Gastroesophageal sphincter (tissue), 4 donors: ENCODE measurements around the gene IQGAP2. TPM values are rescaled to one million over a fixed set of nuclear protein-coding genes. Genes with fewer than 3 reads are reported as not detected.

Experiments
- ATAC-seq: fragments of 150-250 bp; one replicate; pipeline ENCODE4 v1.9.1; 2016; ENCODE audit warnings: mild to moderate bottlenecking, moderate library complexity
- H3K27ac ChIP-seq, 4 donors: fragments of 200-600 bp; sonication (generic) in 3 of 4; 1 replicate in 3 of 4; 2 replicates in 1 of 4; pipeline ENCODE4 v1.5.1; 2016 to 2019
- H3K27me3 ChIP-seq: fragments of 200-600 bp; sonication (generic); one replicate; pipeline ENCODE4 v1.5.1; 2019
- H3K36me3 ChIP-seq, 2 donors: fragments of 200-600 bp; sonication (generic); one replicate each; pipeline ENCODE4 v1.5.1; 2019; ENCODE audit warnings: control low read depth in 1 of 2
- H3K4me1 ChIP-seq, 3 donors: fragments of 200-600 bp; sonication (generic); 1 replicate in 2 of 3; 2 replicates in 1 of 3; pipeline ENCODE4 v1.5.1; 2016 to 2019; ENCODE audit warnings: control low read depth in 2 of 3
- H3K4me3 ChIP-seq, 2 donors: fragments of 200-600 bp; sonication (generic); one replicate each; pipeline ENCODE4 v1.5.1; 2019; ENCODE audit warnings: mild to moderate bottlenecking in 1 of 2, moderate library complexity in 1 of 2
- H3K9me3 ChIP-seq, 3 donors: fragments of 200-600 bp; sonication (generic); one replicate each; pipeline ENCODE4 v1.5.1; 2017 to 2019; ENCODE audit warnings: control low read depth in 2 of 3
- EP300 ChIP-seq: sonication (generic); formaldehyde crosslinking; IDR thresholded peaks from one replicate; pipeline ENCODE4 v1.6.1; 2017; ENCODE audit warnings: antibody characterized with exemption, mild to moderate bottlenecking
- POLR2A ChIP-seq, 2 donors: fragments of 450-650 bp; IDR thresholded peaks; one replicate each; pipeline ENCODE4 v1.6.1; 2017; ENCODE audit warnings: antibody characterized with exemption in 2 of 2, mild to moderate bottlenecking in 2 of 2, moderate library complexity in 1 of 2
- POLR2AphosphoS5 ChIP-seq: sonication (generic); formaldehyde crosslinking; IDR thresholded peaks from one replicate; pipeline ENCODE4 v1.6.1; 2017; ENCODE audit warnings: antibody characterized with exemption
- WGBS, 2 donors: methylation state at CpG; one replicate each; pipeline ENCODE4 v1.1.5; 2018; ENCODE audit warnings: low coverage in 1 of 2; 5-methylcytosine and 5-hydroxymethylcytosine counted together
- total RNA-seq, 4 donors: library from RNA; depleted of rRNA; stranded (reverse); fragments of >200 nt; gene quantifications; one replicate each; pipeline ENCODE4 v1.1.0, GENCODE V29; 2016
- TF ChIP-seq, protein P1 (sequence below), 4 experiments: fragments of 200-600 bp in 2 of 4; fragments of 450-650 bp in 2 of 4; sonication (generic) in 1 of 4; IDR thresholded peaks; one replicate each; pipeline ENCODE4 v1.5.1; 2017 to 2019; ENCODE audit warnings: antibody characterized with exemption in 4 of 4, mild to moderate bottlenecking in 2 of 4, moderate library complexity in 2 of 4

IQGAP2 gene
- total RNA-seq, 4 donors from 2014 or later = 15.7 to 34.4 (median 25.8) TPM

DNA sequence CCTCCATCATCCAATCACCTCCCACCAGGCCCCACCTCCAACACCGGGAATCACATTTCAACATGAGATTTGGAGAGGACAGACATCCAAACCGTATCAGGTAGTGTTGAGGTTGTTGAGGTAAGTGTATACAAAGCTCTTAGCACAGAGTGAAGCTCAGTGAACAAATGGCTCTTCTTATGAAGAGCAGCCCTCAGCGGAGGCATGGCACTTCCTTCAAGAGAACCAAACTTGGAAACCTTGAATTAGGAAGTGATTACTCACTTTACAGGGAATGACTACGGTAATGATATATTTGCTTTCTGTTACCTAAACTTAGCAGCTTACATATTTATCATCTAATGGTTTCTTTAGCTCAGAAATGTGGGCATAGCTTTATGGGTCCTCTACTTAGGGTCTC, 92.8 kb downstream of the IQGAP2 start:
- H3K4me3 ChIP-seq = no peak overlapping the region
- H3K27ac ChIP-seq = no peak overlapping the region
- H3K36me3 ChIP-seq = no peaks in the 10 kb centered on the region
- TF ChIP-seq POLR2A (IDR thresholded peaks at IDR 0.05) (no peak), POLR2AphosphoS5 (no peak), EP300 (no peak)
- TF ChIP-seq, protein P1, sequence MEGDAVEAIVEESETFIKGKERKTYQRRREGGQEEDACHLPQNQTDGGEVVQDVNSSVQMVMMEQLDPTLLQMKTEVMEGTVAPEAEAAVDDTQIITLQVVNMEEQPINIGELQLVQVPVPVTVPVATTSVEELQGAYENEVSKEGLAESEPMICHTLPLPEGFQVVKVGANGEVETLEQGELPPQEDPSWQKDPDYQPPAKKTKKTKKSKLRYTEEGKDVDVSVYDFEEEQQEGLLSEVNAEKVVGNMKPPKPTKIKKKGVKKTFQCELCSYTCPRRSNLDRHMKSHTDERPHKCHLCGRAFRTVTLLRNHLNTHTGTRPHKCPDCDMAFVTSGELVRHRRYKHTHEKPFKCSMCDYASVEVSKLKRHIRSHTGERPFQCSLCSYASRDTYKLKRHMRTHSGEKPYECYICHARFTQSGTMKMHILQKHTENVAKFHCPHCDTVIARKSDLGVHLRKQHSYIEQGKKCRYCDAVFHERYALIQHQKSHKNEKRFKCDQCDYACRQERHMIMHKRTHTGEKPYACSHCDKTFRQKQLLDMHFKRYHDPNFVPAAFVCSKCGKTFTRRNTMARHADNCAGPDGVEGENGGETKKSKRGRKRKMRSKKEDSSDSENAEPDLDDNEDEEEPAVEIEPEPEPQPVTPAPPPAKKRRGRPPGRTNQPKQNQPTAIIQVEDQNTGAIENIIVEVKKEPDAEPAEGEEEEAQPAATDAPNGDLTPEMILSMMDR (IDR thresholded peaks at IDR 0.05) = no peak
- ATAC-seq = no peak
- WGBS, 2 donors = 70% methylated on average over 4 of the region's 4 CpGs; no CpG with 5 or more reads in 1 of the 2 donors
- no peaks in the 10 kb centered on the region for H3K27me3 ChIP-seq
- H3K9me3 ChIP-seq = no peaks in the 10 kb centered on the region
- no peaks in the 10 kb centered on the region for H3K4me1 ChIP-seq

DNA sequence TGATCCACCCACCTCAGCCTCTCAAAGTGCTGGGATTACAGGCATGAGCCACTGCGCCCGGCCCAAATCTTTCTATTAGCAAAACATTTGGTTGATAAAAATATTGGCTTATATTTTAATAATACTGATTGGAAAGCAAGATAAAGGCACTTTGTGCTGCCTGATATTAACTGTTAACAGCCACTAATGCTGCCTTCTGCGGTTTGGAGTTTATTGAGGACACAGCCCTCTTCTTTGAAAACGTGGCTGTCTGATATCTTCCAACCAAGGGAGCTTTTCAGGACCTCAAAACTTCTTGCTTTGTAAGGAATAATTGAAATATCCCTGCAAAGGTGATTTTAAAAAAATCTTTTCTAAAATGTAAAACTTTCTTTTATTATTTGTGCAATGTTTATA, 94.0 kb downstream of the IQGAP2 start:
- no peak for ATAC-seq
- no peaks in the 10 kb centered on the region for H3K27me3 ChIP-seq
- H3K36me3 ChIP-seq = no peaks in the 10 kb centered on the region
- no peaks in the 10 kb centered on the region for H3K9me3 ChIP-seq
- no peak overlapping the region for H3K27ac ChIP-seq
- TF ChIP-seq POLR2A (IDR thresholded peaks at IDR 0.05) (no peak), POLR2AphosphoS5 (no peak), EP300 (no peak)
- TF ChIP-seq, protein P1 (IDR thresholded peaks at IDR 0.05) = no peak
- no peaks in the 10 kb centered on the region for H3K4me1 ChIP-seq
- 51 to 70% methylated on average over 3 of the region's 4 CpGs for WGBS, 2 donors
- no peak overlapping the region for H3K4me3 ChIP-seq

DNA sequence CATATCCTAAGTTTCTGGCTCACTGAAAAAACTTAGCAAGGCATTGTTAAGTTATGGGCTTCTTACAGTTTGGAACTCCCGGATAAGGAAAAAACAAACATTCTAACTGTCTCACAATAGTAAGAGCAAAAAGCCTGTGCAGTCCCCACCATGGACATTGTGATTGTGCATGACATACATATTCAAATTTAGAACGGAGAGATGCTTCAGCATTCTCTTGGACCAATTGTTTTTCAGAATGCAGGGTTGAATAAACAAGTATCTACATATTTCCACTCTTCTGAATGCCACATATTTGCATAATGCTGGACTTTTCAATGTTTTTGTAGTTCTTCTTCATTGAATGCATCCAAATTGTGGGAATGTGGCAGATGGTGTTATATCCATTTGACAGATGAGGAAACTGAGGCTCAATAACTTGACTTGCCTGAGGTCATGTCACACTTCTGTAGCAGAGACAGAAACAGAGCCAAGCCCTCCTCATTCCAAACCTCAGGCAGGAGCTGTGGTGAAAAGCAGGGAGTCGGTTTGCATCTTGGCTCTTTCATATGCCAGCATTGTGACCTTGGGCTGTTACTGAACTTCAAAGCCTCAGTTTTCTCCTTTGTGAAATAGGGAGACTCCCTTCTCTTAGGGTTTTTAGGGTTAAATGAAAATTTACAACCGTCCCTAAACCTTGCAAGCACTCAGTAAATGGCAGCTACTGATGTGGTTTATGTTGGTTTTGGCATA, 95.1 kb downstream of the IQGAP2 start:
- TF ChIP-seq EP300 (no peak), POLR2A (IDR thresholded peaks at IDR 0.05) (no peak), POLR2AphosphoS5 (no peak)
- TF ChIP-seq, protein P1 (IDR thresholded peaks at IDR 0.05) = no peak
- Histone ChIP-seq H3K4me1 (no peaks in the 10 kb centered on the region), H3K4me3 (no peak overlapping the region), H3K27me3 (no peaks in the 10 kb centered on the region), H3K27ac (no peak overlapping the region), H3K9me3 (no peaks in the 10 kb centered on the region), H3K36me3 (no peaks in the 10 kb centered on the region)
- 80 to 93% methylated on average over 3 of the region's 4 CpGs for WGBS, 2 donors
- no peak for ATAC-seq

DNA sequence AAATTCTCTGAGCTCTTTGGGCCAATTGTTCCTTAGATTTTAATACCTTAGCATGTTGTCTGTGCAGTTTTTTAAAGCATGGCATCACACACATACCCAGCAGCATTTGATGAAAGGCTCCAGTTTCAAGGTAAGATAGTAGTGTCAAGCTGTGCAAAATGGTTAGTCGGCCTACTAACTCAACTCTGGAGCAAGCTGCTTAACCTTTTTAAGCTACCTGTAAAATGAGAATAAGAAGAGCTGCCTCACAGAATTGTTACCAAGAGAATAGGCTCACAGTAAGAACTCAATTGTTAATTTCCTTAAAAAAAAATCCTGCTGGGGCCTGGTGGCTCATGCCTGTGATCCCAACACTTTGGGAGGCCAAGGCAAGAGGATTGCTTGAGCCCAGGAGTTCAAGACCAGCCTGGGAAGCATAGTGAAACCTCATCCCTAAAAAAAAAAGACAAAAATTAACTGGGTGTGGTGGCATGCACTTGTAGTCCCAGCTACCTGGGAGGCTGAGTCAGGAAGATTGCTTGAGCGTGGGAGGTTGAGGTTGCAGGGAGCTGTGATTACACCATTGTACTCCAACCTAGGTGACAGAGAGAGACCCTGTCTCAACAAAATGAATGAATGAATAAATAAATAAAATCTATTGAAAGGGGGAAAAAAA, 96.5 kb downstream of the IQGAP2 start:
- no peak overlapping the region for H3K4me3 ChIP-seq
- ATAC-seq = no peak
- WGBS, 2 donors = 70 to 71% methylated on average over 2 of the region's 2 CpGs
- H3K36me3 ChIP-seq = no peaks in the 10 kb centered on the region
- H3K4me1 ChIP-seq = no peaks in the 10 kb centered on the region
- H3K27ac ChIP-seq = no peak overlapping the region
- H3K27me3 ChIP-seq = no peaks in the 10 kb centered on the region
- H3K9me3 ChIP-seq = no peaks in the 10 kb centered on the region
- TF ChIP-seq POLR2AphosphoS5 (no peak), EP300 (no peak), POLR2A (IDR thresholded peaks at IDR 0.05) (no peak)
- TF ChIP-seq, protein P1 (IDR thresholded peaks at IDR 0.05) = no peak
